CD14-positive monocyte (primary cell): ENCODE measurements around the gene CSRP3. TPM values are rescaled to one million over a fixed set of nuclear protein-coding genes. Genes with fewer than 3 reads are reported as not detected.

ENCODE experiments used
- DNase-seq, 3 donors: peaks; one replicate each; pipeline ENCODE4 v3.0.0-alpha.2; 2011 to 2022
- H2AFZ ChIP-seq: 2 replicates; pipeline ENCODE4 v1.6.0; 2012; ENCODE audit warnings: mild to moderate bottlenecking, low read depth, low read length, inconsistent platforms; ENCODE audit not compliant: insufficient read depth, poor library complexity, severe bottlenecking
- H3K27ac ChIP-seq, 2 donors: 1 replicate in 1 of 2; 2 replicates in 1 of 2; pipeline ENCODE4 v1.5.1; 2012 to 2013; ENCODE audit warnings: low read length in 2 of 2, control low read depth in 1 of 2, inconsistent platforms in 1 of 2, low read depth in 1 of 2, mild to moderate bottlenecking in 1 of 2
- H3K27me3 ChIP-seq, 2 donors: one replicate each; pipeline versions ENCODE4 v1.6.0 to v1.6.1; 2011 to 2013; ENCODE audit warnings: low read length in 2 of 2; ENCODE audit not compliant: control insufficient read depth in 2 of 2, insufficient read depth in 2 of 2
- H3K36me3 ChIP-seq, 2 donors: replicated peaks in 1 of 2; 1 replicate in 1 of 2; 2 replicates in 1 of 2; pipeline versions ENCODE4 v1.5.1 to v1.6.1; 2012 to 2013; ENCODE audit warnings: low read length in 2 of 2, control low read depth in 1 of 2, inconsistent platforms in 1 of 2, mild to moderate bottlenecking in 1 of 2; ENCODE audit not compliant: insufficient read depth in 2 of 2, control insufficient read depth in 1 of 2
- H3K4me1 ChIP-seq, 2 donors: 1 replicate in 1 of 2; 2 replicates in 1 of 2; pipeline versions ENCODE4 v1.5.1 to v1.6.1; 2012 to 2013; ENCODE audit warnings: low read length in 2 of 2, control low read depth in 1 of 2, inconsistent platforms in 1 of 2, mild to moderate bottlenecking in 1 of 2, moderate library complexity in 1 of 2; ENCODE audit not compliant: insufficient read depth in 2 of 2, control insufficient read depth in 1 of 2
- H3K4me2 ChIP-seq: replicated peaks from 2 replicates; pipeline ENCODE3; 2012; ENCODE audit warnings: low read length, moderate library complexity, mild to moderate bottlenecking; ENCODE audit not compliant: poor library complexity, severe bottlenecking; ENCODE audit errors: extremely low read depth
- H3K4me3 ChIP-seq, 3 experiments: fragments of 200-600 bp in 1 of 3; sonication (generic) in 1 of 3; replicated peaks in 1 of 3; 1 replicate in 2 of 3; 2 replicates in 1 of 3; pipeline ENCODE4 v1.5.1; 2011 to 2013; ENCODE audit warnings: low read length in 3 of 3, mild to moderate bottlenecking in 3 of 3, control low read depth in 2 of 3, low read depth in 2 of 3, inconsistent platforms in 1 of 3, moderate library complexity in 1 of 3
- H3K79me2 ChIP-seq: 2 replicates; pipeline ENCODE4 v1.6.0; 2012; ENCODE audit warnings: mild to moderate bottlenecking, control low read depth, inconsistent platforms, low read length, moderate library complexity; ENCODE audit not compliant: insufficient read depth
- H3K9ac ChIP-seq: 2 replicates; pipeline ENCODE4 v1.6.0; 2017; ENCODE audit warnings: low read length, mild to moderate bottlenecking; ENCODE audit not compliant: insufficient read depth, poor library complexity, severe bottlenecking
- H3K9me3 ChIP-seq, 2 donors: replicated peaks in 1 of 2; 1 replicate in 1 of 2; 2 replicates in 1 of 2; pipeline versions ENCODE4 v1.5.1 to v1.6.1; 2012 to 2013; ENCODE audit warnings: low read length in 2 of 2, control low read depth in 1 of 2; ENCODE audit not compliant: control insufficient read depth in 1 of 2, insufficient read depth in 1 of 2
- H4K20me1 ChIP-seq: 2 replicates; pipeline ENCODE4 v1.6.0; 2012; ENCODE audit warnings: mild to moderate bottlenecking, low read length, control low read depth, moderate library complexity; ENCODE audit not compliant: insufficient read depth
- H3K27ac Mint-ChIP-seq, 7 donors: one replicate each; pipeline ENCODE4 v1.8.0; 2020; ENCODE audit warnings: mild to moderate bottlenecking in 7 of 7, mixed read lengths in 7 of 7, moderate library complexity in 6 of 7, inconsistent platforms in 2 of 7
- H3K27me3 Mint-ChIP-seq, 3 donors: one replicate each; pipeline ENCODE4 v1.8.0; 2021 to 2022; ENCODE audit warnings: low read depth in 3 of 3, mild to moderate bottlenecking in 3 of 3, mixed read lengths in 3 of 3, moderate library complexity in 3 of 3, inconsistent platforms in 1 of 3
- H3K36me3 Mint-ChIP-seq, 2 donors: one replicate each; pipeline ENCODE4 v1.8.0; 2020; ENCODE audit warnings: mixed read lengths in 2 of 2, inconsistent platforms in 1 of 2, mild to moderate bottlenecking in 1 of 2
- H3K4me1 Mint-ChIP-seq: one replicate; pipeline ENCODE4 v1.8.0; 2020; ENCODE audit warnings: mild to moderate bottlenecking, mixed read lengths
- H3K4me3 Mint-ChIP-seq, 2 donors: one replicate each; pipeline ENCODE4 v1.8.0; 2020; ENCODE audit warnings: mild to moderate bottlenecking in 2 of 2, mixed read lengths in 2 of 2, moderate library complexity in 1 of 2
- H3K9me3 Mint-ChIP-seq, 7 donors: one replicate each; pipeline ENCODE4 v1.8.0; 2020 to 2022; ENCODE audit warnings: mixed read lengths in 7 of 7, mild to moderate bottlenecking in 6 of 7, moderate library complexity in 6 of 7, inconsistent platforms in 2 of 7
- WGBS: methylation state at CpG from one replicate; pipeline ENCODE4 v1.1.5; 2013; ENCODE audit warnings: missing lambda C conversion rate; ENCODE audit not compliant: insufficient coverage; 5-methylcytosine and 5-hydroxymethylcytosine counted together
- intact Hi-C, 2 donors: fragments of 100-400 bp; cut with micrococcal nuclease; formaldehyde crosslinking; loops; one replicate each; pipeline versions ENCODE4 v1.15.0 to v1.15.1; 2023
- polyA plus RNA-seq, 3 donors: library from polyadenylated mRNA; depleted of rRNA in 1 of 3; unstranded in 2 of 3; stranded (reverse) in 1 of 3; fragments of 300-500 nt in 2 of 3; fragments of >200 nt in 1 of 3; fragmentation: Illumina TruSeq in 2 of 3; gene quantifications; 1 replicate in 2 of 3; 2 replicates in 1 of 3; pipeline ENCODE4 v1.2.3, GENCODE V29; 2012 to 2021
- TF ChIP-seq, protein P1 (sequence below): fragments of 200-600 bp; IDR thresholded peaks from one replicate; pipeline ENCODE4 v1.8.0; 2022; ENCODE audit warnings: antibody characterized with exemption, mild to moderate bottlenecking

The CSRP3 gene
- polyA plus RNA-seq, 3 donors: not detected

DNA sequence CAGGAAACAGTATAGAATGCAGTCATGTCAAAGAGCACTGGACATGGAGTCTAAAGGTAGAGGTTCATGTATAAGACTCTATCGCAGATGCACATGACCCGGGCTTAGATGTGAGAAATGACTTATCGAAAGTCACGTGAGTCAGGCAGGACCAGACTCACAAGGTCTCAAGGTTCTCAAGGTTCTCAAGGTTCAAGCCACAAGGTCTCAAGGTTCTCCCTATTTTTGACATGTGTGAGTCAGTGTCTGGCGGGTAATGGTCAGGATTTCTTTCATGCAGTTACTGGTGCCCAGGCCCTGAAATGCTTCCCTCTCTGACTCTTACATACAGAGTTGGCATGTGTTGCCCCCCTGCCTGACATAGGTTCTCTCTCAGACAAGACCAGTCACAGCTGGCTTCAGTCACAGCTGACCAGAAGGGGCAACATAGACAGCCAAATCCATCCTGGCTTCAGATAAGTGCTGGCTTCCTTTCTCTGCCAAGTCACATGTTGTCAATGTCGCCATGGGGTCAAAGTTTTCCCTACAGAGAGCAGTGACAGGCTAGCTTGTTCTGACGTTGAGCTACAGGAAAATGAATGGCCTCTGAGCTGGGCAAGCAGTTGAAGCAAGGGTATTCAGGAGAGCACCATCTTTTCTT lies 10.1 kb downstream of the CSRP3 start:
- H3K27me3 ChIP-seq: no peaks in the 10 kb centered on the region
- no peaks in the 10 kb centered on the region for H3K4me1 ChIP-seq
- Mint-ChIP-seq H3K27me3 (peaks cover 0 to 5% (median 1%) of the 10 kb centered on the region in 3 donors), H3K9me3 (no peaks in the 10 kb centered on the region), H3K4me3 (no peak overlapping the region), H3K36me3 (no peaks in the 10 kb centered on the region), H3K4me1 (no peaks in the 10 kb centered on the region), H3K27ac (no peak overlapping the region)
- no peaks in the 10 kb centered on the region for H3K79me2 ChIP-seq
- no peaks in the 10 kb centered on the region for H3K9me3 ChIP-seq
- no peak overlapping the region for H3K9ac ChIP-seq
- intact Hi-C loops: no loop called here
- H3K4me3 ChIP-seq: no peak overlapping the region
- H3K36me3 ChIP-seq: no peaks in the 10 kb centered on the region
- no peak for DNase-seq
- no peak overlapping the region for H2AFZ ChIP-seq
- H3K4me2 ChIP-seq: no peak overlapping the region
- no peaks in the 10 kb centered on the region for H4K20me1 ChIP-seq
- TF ChIP-seq, protein P1, sequence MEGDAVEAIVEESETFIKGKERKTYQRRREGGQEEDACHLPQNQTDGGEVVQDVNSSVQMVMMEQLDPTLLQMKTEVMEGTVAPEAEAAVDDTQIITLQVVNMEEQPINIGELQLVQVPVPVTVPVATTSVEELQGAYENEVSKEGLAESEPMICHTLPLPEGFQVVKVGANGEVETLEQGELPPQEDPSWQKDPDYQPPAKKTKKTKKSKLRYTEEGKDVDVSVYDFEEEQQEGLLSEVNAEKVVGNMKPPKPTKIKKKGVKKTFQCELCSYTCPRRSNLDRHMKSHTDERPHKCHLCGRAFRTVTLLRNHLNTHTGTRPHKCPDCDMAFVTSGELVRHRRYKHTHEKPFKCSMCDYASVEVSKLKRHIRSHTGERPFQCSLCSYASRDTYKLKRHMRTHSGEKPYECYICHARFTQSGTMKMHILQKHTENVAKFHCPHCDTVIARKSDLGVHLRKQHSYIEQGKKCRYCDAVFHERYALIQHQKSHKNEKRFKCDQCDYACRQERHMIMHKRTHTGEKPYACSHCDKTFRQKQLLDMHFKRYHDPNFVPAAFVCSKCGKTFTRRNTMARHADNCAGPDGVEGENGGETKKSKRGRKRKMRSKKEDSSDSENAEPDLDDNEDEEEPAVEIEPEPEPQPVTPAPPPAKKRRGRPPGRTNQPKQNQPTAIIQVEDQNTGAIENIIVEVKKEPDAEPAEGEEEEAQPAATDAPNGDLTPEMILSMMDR: no peak
- no peak overlapping the region for H3K27ac ChIP-seq
- 95% methylated on average over 6 of the region's 7 CpGs for WGBS

DNA sequence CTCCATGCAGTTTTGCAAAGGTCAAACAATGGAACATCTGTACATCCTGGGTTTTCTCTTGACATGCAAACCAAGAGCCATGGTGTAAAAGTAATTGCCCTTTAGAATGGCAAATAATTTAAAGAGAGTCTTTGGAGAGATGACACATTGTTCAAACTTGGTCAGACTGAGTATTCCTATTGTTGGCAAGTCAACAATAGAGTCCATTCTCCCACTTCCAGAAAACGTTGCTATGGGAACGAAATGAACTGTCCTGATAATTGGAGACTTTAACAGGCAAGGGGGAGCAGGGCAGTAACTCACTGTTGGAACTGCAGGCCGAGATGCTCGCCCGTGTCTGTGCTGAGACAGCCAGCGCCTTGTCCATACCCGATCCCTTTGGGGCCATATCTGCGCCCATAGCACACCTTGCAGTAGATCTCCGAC lies 13.9 kb downstream of the CSRP3 start:
- Histone ChIP-seq H3K4me3 (no peak overlapping the region), H4K20me1 (no peaks in the 10 kb centered on the region)
- H3K9me3 Mint-ChIP-seq: no peaks in the 10 kb centered on the region

More for the DNA sequence above, 13.9 kb downstream of the CSRP3 start:
- H3K27me3 ChIP-seq: no peaks in the 10 kb centered on the region
- H3K9ac ChIP-seq: no peak overlapping the region
- TF ChIP-seq, protein P1: no peak
- intact Hi-C loops: no loop called here
- no peaks in the 10 kb centered on the region for H3K36me3 ChIP-seq
- Mint-ChIP-seq H3K36me3 (no peaks in the 10 kb centered on the region), H3K4me1 (no peaks in the 10 kb centered on the region), H3K27ac (no peak overlapping the region), H3K27me3 (peaks cover 0 to 4% (median 0%) of the 10 kb centered on the region in 3 donors), H3K4me3 (no peak overlapping the region)
- H3K4me1 ChIP-seq: no peaks in the 10 kb centered on the region
- DNase-seq: no peak
- H3K9me3 ChIP-seq: no peaks in the 10 kb centered on the region
- H2AFZ ChIP-seq: no peak overlapping the region
- 94% methylated on average over 7 of the region's 9 CpGs for WGBS
- H3K79me2 ChIP-seq: no peaks in the 10 kb centered on the region
- H3K27ac ChIP-seq: no peak overlapping the region
- H3K4me2 ChIP-seq: no peak overlapping the region
